Measurements from ENCODE around the gene CAPN14. TPM values are rescaled to one million over a fixed set of nuclear protein-coding genes. Genes with fewer than 3 reads are reported as not detected.

The CAPN14 gene
- total RNA-seq, 1 donor = under 0.01 TPM

DNA sequence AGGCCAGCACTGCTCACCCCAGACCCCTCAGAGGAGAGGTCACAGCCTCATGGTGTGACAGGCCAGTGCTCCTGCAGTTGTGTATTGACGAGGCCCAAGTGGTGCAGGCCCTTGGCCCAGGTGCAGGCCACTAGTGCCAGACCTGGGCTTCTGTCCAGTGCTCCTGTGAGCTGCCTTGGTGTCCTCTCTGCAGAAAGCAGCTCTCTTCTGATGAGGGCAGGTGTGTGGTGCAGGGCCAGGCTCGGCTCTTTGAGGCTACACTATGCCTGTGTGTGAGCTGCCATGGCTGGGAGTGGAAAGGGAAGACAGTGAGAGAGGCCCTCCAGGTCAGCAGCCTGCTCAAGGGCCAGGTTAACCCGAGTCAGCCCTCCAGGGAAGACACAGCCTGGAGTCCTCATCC is 33.7 kb upstream of the CAPN14 start:
- TF ChIP-seq, protein P1, sequence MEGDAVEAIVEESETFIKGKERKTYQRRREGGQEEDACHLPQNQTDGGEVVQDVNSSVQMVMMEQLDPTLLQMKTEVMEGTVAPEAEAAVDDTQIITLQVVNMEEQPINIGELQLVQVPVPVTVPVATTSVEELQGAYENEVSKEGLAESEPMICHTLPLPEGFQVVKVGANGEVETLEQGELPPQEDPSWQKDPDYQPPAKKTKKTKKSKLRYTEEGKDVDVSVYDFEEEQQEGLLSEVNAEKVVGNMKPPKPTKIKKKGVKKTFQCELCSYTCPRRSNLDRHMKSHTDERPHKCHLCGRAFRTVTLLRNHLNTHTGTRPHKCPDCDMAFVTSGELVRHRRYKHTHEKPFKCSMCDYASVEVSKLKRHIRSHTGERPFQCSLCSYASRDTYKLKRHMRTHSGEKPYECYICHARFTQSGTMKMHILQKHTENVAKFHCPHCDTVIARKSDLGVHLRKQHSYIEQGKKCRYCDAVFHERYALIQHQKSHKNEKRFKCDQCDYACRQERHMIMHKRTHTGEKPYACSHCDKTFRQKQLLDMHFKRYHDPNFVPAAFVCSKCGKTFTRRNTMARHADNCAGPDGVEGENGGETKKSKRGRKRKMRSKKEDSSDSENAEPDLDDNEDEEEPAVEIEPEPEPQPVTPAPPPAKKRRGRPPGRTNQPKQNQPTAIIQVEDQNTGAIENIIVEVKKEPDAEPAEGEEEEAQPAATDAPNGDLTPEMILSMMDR (IDR thresholded peaks at IDR 0.05; ENCODE audit: insufficient read depth, low read depth, low read length) = no peak
- no peak for DNase-seq (ENCODE audit: low read depth)
- H3K4me3 ChIP-seq (ENCODE audit: low read depth, low read length) = no peak overlapping the region

DNA sequence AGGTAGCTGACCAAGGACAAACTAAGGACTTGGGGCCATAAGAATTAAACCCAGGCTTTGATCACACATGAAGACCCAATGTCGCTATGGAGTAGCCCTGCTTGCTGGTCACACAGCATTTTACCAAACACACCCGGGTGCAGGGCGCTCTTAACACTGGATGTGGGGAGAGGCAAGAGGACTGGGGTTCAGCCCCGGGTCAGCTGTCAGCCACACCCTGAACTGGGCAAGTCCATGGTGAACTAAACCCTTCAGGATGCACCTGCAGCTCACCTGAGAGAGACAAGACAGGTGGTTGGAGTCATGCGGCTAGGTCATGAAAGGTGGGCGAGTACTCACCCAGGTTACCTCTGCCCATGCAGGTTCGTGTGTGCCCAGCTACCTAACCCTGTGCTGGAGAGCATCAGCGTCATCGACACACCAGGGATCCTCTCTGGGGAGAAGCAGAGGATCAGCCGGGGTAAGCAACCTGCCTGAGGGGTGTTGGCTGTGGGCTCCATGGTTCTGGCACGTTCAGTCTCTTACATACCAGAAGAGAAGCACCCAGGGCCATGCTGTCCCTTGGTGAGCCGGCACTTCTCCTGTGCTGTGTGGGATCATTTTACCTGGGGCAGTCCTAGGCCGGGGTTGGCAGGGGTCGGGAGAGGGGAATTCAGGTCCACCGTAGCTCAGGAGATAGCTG is 31.8 kb upstream of the CAPN14 start:
- H3K4me3 ChIP-seq (ENCODE audit: low read depth, low read length) = no peak overlapping the region
- TF ChIP-seq, protein P1 (IDR thresholded peaks at IDR 0.05; ENCODE audit: insufficient read depth, low read depth, low read length) = no peak
- no peak for DNase-seq (ENCODE audit: low read depth)

DNA sequence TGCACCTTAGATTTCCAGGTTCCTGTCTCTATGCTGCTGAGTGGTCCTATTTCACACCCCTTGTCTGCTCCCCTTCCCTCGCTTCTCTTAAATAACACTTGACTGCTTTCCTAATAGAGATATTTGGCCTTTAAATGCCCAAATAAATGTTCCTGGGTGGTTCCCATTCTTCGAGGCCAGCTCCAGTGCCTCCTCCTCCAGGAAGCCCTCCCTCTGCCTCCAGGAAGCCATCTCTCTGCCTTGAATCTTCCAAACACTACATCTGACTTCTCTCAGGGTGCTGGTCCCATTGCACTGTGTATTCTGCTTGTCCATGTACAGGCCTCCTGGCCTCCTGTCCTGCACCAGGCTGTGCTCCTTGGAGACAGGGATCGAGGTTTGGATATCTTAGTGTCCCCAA is 30.8 kb upstream of the CAPN14 start:
- TF ChIP-seq, protein P1 (IDR thresholded peaks at IDR 0.05; ENCODE audit: insufficient read depth, low read depth, low read length) = no peak
- no peak for DNase-seq (ENCODE audit: low read depth)
- no peak overlapping the region for H3K4me3 ChIP-seq (ENCODE audit: low read depth, low read length)

DNA sequence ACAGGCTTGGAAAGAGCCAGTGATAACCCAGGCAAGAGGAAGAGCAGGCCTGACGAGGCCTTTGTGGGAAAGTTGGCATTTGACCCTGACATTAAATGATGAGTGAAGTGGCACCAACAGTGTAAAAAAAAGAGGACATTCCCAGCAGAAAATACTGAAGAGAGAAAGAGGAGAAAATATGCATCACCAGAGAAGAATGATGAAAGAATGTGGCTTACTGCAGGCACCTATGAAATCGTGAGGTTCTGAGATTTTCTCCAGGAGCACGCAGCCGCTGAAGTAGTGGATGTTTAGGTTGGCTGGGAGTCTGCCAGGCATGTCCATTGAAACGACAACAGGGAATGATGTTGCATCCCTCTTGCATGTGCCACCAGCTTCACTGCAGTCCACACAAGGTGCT is 30.4 kb upstream of the CAPN14 start:
- H3K4me3 ChIP-seq (ENCODE audit: low read depth, low read length) = no peak overlapping the region
- DNase-seq (ENCODE audit: low read depth) = no peak
- TF ChIP-seq, protein P1 (IDR thresholded peaks at IDR 0.05; ENCODE audit: insufficient read depth, low read depth, low read length) = no peak

DNA sequence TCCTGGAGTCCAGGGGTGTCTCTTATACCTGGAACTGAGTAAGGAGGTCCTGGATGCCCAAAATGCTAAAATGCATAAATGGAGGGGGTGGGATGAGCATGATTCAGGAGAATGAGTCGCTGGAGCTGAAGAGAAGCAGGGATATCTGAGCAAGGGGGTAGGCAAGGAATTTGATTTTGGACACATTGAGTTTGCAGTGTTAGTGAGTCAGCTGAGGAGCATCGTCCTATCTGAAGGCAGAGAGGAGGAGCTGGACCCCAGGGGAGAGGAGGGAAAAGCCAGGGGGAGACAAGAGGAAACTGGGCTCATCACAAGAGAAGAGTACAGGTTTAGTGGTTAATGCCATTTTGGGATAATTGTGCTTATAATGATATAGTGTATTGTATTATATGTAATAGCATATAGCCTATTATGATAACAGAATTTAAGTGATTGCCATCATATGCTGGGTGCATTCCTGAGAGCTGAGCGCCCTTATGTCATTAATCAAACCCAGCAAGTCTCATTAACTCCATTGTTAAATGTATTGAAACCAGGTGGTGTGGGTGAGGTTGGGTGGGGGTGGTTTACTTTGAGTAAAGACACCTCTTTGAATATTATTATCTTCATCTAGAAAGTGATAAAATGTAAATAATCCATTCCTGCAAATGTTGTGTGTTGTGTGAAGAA is 29.0 kb upstream of the CAPN14 start:
- no peak overlapping the region for H3K4me3 ChIP-seq (ENCODE audit: low read depth, low read length)
- TF ChIP-seq, protein P1 (IDR thresholded peaks at IDR 0.05; ENCODE audit: insufficient read depth, low read depth, low read length) = no peak
- DNase-seq (ENCODE audit: low read depth) = no peak

DNA sequence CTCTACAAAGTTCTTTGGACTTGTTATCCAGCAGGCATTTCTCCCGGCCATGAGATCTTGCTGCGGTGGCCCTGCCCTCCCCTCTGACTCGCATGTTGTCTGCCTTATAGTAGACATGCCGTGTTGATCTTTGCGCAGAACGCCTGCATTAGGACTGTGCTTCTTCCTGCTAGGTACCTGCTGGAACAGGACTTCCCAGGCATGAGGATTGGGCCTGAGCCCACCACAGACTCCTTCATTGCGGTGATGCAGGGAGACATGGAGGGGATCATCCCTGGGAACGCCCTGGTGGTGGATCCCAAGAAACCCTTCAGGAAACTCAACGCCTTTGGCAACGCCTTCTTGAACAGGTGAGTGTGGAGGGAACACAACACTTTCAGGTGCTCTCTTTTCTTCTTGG is 26.8 kb upstream of the CAPN14 start:
- no peak for DNase-seq (ENCODE audit: low read depth)
- TF ChIP-seq, protein P1 (IDR thresholded peaks at IDR 0.05; ENCODE audit: insufficient read depth, low read depth, low read length) = no peak
- H3K4me3 ChIP-seq (ENCODE audit: low read depth, low read length) = no peak overlapping the region
